HepG2 (cell line): ENCODE measurements around the gene ETFA. TPM values are rescaled to one million over a fixed set of nuclear protein-coding genes. Genes with fewer than 3 reads are reported as not detected.
A peak's percentile ranks its signal among the peaks of the same experiment; 100 is the strongest.

Experiments used
- ARNT ChIP-seq: fragments of 450-650 bp; IDR thresholded peaks from 2 replicates; pipeline ENCODE4 v1.6.1; 2017
- ATRX ChIP-seq: sonication (generic); formaldehyde crosslinking; IDR thresholded peaks from 2 replicates; pipeline ENCODE4 v1.4.0; 2020; ENCODE audit warnings: missing genetic modification reagents, borderline replicate concordance
- GTF3A ChIP-seq: sonication (generic); formaldehyde crosslinking; conservative IDR thresholded peaks from 2 replicates; pipeline ENCODE4 v1.4.0; 2020; ENCODE audit warnings: mild to moderate bottlenecking, missing genetic modification reagents
- HNF4G ChIP-seq, 2 experiments: sonication (generic) in 1 of 2; formaldehyde crosslinking in 1 of 2; IDR thresholded peaks; 2 replicates each; pipeline versions ENCODE4 v1.4.0 to v1.6.1; 2011 to 2020; ENCODE audit warnings: borderline replicate concordance in 2 of 2, low read depth in 2 of 2, mild to moderate bottlenecking in 2 of 2, low read length in 1 of 2, missing genetic modification reagents in 1 of 2, moderate library complexity in 1 of 2
- RBM22 ChIP-seq: fragments of 200-400 bp; formaldehyde crosslinking; optimal IDR thresholded peaks from 2 replicates; pipeline ENCODE3; 2017; ENCODE audit warnings: mild to moderate bottlenecking, low read length, moderate library complexity
- SMAD3 ChIP-seq: sonication (generic); formaldehyde crosslinking; IDR thresholded peaks from 2 replicates; pipeline ENCODE4 v1.4.0; 2020; ENCODE audit warnings: missing genetic modification reagents
- polyA plus RNA-seq, 8 experiments: library from polyadenylated mRNA; depleted of rRNA in 3 of 8; stranded (reverse) in 7 of 8; unstranded in 1 of 8; fragments of >200 nt; fragmentation: Illumina TruSeq in 4 of 8; extraction: Trizol in 4 of 8; gene quantifications; 2 replicates each; pipeline versions ENCODE4 v1.2.1 to v1.2.3, GENCODE V29; 2011 to 2016; ENCODE audit warnings: low read depth in 4 of 8, missing spikeins in 1 of 8, mixed read lengths in 1 of 8; ENCODE audit not compliant: insufficient read depth in 1 of 8
- total RNA-seq, 5 experiments: library from RNA; depleted of rRNA; stranded (reverse); fragments of >200 nt; fragmentation: Illumina TruSeq; extraction: Trizol; gene quantifications; 2 replicates each; pipeline ENCODE4 v1.2.3, GENCODE V29; 2016; ENCODE audit warnings: low read depth in 1 of 5
- TF ChIP-seq, protein P1 (sequence below): IDR thresholded peaks from 2 replicates; pipeline ENCODE4 v1.6.1; 2016; ENCODE audit warnings: missing compliant biosample characterization, missing genetic modification reagents, borderline replicate concordance
- TF ChIP-seq, protein P2 (sequence below): sonication (generic); formaldehyde crosslinking; IDR thresholded peaks from 2 replicates; pipeline ENCODE4 v1.5.1; 2020; ENCODE audit warnings: missing genetic modification reagents, mild to moderate bottlenecking, borderline replicate concordance
- TF ChIP-seq, protein P3 (sequence below), 2 experiments: fragments of 450-650 bp in 1 of 2; sonication (generic) in 1 of 2; formaldehyde crosslinking in 1 of 2; IDR thresholded peaks; 2 replicates each; pipeline versions ENCODE4 v1.6.1 to v1.8.0; 2016 to 2022; ENCODE audit warnings: antibody characterized with exemption in 1 of 2, mild to moderate bottlenecking in 1 of 2, missing genetic modification reagents in 1 of 2
- TF ChIP-seq, protein P4 (sequence below): sonication (generic); formaldehyde crosslinking; IDR thresholded peaks from 2 replicates; pipeline ENCODE4 v1.4.0; 2020; ENCODE audit warnings: missing genetic modification reagents

ETFA gene
- total and polyA plus RNA-seq, 2 of the 13 experiments (the other 11 are each of a cell fraction or from before 2014, with no cell fraction given), result 291 to 396 TPM

DNA sequence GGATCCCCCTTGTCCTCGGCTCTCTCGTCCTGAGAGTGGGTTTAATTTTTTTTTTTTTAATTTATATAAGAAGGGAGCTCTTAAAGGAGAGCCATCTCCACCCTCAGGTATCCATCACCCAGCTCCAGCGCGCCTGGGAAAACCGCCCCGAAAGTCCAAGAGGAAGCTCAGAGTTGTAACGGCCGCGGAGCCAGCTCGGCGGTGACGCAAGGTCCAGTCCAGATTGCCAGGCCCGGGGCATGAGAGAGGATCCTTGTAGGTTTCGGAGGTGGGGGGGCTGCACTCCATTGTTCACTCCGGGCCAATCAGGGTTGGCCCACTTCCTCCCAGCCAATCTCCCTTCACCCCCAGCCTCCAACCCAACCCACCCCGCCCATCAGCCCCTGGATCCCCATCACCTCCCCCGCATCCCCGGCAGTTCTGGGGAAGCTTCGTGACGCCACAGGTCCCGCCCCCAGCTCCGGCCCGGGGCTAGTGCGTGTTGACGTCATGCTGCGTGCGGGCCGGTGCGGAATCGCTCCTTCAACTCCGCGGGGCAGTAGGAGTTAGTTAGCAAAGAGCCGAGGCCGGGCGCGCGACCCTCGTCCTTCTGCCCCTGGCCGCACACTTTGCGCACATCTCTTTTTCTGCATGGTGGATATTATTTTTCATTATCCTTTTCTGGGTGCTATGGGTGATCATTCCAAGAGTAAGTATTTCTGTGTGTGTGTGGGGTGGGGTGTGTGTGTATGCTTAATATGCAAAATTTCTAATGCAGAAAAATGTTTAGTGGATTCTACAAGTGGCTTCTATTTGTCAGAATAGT lies 25.2 kb upstream of the ETFA start, which contains the start of gene ISL2 (continued):
- TF ChIP-seq, protein P1, sequence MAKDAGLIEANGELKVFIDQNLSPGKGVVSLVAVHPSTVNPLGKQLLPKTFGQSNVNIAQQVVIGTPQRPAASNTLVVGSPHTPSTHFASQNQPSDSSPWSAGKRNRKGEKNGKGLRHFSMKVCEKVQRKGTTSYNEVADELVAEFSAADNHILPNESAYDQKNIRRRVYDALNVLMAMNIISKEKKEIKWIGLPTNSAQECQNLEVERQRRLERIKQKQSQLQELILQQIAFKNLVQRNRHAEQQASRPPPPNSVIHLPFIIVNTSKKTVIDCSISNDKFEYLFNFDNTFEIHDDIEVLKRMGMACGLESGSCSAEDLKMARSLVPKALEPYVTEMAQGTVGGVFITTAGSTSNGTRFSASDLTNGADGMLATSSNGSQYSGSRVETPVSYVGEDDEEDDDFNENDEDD (CRISPR knock-in tag), result peak; percentile 52; the same call in 1 of the 2 replicates
- TF ChIP-seq SMAD3, result peak; percentile 57; the same call in 1 of the 2 replicates
- no peak for TF ChIP-seq GTF3A (CRISPR knock-in tag)
- TF ChIP-seq ARNT, result no peak
- no peak for TF ChIP-seq HNF4G (IDR thresholded peaks at IDR 0.05; ENCODE audit: borderline replicate concordance, low read depth, low read length)
- TF ChIP-seq HNF4G (CRISPR knock-in tag; IDR thresholded peaks at IDR 0.05; ENCODE audit: borderline replicate concordance, low read depth), result no peak
- TF ChIP-seq RBM22, result no peak
- TF ChIP-seq, protein P2, sequence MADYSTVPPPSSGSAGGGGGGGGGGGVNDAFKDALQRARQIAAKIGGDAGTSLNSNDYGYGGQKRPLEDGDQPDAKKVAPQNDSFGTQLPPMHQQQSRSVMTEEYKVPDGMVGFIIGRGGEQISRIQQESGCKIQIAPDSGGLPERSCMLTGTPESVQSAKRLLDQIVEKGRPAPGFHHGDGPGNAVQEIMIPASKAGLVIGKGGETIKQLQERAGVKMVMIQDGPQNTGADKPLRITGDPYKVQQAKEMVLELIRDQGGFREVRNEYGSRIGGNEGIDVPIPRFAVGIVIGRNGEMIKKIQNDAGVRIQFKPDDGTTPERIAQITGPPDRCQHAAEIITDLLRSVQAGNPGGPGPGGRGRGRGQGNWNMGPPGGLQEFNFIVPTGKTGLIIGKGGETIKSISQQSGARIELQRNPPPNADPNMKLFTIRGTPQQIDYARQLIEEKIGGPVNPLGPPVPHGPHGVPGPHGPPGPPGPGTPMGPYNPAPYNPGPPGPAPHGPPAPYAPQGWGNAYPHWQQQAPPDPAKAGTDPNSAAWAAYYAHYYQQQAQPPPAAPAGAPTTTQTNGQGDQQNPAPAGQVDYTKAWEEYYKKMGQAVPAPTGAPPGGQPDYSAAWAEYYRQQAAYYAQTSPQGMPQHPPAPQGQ (CRISPR knock-in tag), result no peak
- TF ChIP-seq, protein P3, sequence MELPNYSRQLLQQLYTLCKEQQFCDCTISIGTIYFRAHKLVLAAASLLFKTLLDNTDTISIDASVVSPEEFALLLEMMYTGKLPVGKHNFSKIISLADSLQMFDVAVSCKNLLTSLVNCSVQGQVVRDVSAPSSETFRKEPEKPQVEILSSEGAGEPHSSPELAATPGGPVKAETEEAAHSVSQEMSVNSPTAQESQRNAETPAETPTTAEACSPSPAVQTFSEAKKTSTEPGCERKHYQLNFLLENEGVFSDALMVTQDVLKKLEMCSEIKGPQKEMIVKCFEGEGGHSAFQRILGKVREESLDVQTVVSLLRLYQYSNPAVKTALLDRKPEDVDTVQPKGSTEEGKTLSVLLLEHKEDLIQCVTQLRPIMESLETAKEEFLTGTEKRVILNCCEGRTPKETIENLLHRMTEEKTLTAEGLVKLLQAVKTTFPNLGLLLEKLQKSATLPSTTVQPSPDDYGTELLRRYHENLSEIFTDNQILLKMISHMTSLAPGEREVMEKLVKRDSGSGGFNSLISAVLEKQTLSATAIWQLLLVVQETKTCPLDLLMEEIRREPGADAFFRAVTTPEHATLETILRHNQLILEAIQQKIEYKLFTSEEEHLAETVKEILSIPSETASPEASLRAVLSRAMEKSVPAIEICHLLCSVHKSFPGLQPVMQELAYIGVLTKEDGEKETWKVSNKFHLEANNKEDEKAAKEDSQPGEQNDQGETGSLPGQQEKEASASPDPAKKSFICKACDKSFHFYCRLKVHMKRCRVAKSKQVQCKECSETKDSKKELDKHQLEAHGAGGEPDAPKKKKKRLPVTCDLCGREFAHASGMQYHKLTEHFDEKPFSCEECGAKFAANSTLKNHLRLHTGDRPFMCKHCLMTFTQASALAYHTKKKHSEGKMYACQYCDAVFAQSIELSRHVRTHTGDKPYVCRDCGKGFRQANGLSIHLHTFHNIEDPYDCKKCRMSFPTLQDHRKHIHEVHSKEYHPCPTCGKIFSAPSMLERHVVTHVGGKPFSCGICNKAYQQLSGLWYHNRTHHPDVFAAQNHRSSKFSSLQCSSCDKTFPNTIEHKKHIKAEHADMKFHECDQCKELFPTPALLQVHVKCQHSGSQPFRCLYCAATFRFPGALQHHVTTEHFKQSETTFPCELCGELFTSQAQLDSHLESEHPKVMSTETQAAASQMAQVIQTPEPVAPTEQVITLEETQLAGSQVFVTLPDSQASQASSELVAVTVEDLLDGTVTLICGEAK (IDR thresholded peaks at IDR 0.05), result no peak
- TF ChIP-seq, protein P3 (CRISPR knock-in tag; IDR thresholded peaks at IDR 0.05), result 0 out of 2 replicates have a peak, but pooled peaks have one; percentile 29
- no peak for TF ChIP-seq ATRX (CRISPR knock-in tag)
- TF ChIP-seq, protein P4, sequence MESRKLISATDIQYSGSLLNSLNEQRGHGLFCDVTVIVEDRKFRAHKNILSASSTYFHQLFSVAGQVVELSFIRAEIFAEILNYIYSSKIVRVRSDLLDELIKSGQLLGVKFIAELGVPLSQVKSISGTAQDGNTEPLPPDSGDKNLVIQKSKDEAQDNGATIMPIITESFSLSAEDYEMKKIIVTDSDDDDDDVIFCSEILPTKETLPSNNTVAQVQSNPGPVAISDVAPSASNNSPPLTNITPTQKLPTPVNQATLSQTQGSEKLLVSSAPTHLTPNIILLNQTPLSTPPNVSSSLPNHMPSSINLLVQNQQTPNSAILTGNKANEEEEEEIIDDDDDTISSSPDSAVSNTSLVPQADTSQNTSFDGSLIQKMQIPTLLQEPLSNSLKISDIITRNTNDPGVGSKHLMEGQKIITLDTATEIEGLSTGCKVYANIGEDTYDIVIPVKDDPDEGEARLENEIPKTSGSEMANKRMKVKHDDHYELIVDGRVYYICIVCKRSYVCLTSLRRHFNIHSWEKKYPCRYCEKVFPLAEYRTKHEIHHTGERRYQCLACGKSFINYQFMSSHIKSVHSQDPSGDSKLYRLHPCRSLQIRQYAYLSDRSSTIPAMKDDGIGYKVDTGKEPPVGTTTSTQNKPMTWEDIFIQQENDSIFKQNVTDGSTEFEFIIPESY, result 0 out of 2 replicates have a peak, but pooled peaks have one; percentile 7
